ENCODE measurements around the gene MND1.
"Not testable (repeated sequence)": the region's sequence is repeated elsewhere in the genome, so short reads cannot be mapped to it uniquely, and the experiment has no call there.

The MND1 gene

GRCh38 chr4:153394945-153395344 is 50.5 kb downstream of the MND1 start:
- no peak overlapping the region for H3K27ac ChIP-seq
- no peak overlapping the region for H3K4me3 ChIP-seq

GRCh38 chr4:153398713-153399112 is 54.2 kb downstream of the MND1 start:
- no peak overlapping the region for H3K4me3 ChIP-seq
- H3K27ac ChIP-seq = no peak overlapping the region

GRCh38 chr4:153399358-153399757 is 54.9 kb downstream of the MND1 start:
- Histone ChIP-seq H3K4me3 (no peak overlapping the region), H3K27ac (no peak overlapping the region)

GRCh38 chr4:153401501-153401900 is 57.0 kb downstream of the MND1 start:
- no peak overlapping the region for H3K27ac ChIP-seq
- no peak overlapping the region for H3K4me3 ChIP-seq

- Histone ChIP-seq H3K4me3 (no peak overlapping the region), H3K27ac (no peak overlapping the region)
Measured at GRCh38 chr4:153402366-153402765, 57.9 kb downstream of the MND1 start.

- Histone ChIP-seq H3K27ac (no peak overlapping the region), H3K4me3 (no peak overlapping the region)
Measured at GRCh38 chr4:153403726-153404125, 59.2 kb downstream of the MND1 start.

- no peak overlapping the region for H3K27ac ChIP-seq
- no peak overlapping the region for H3K4me3 ChIP-seq
Measured at GRCh38 chr4:153407906-153408305, 63.4 kb downstream of the MND1 start.

GRCh38 chr4:153408932-153409331 is 64.4 kb downstream of the MND1 start:
- Histone ChIP-seq H3K4me3 (no peak overlapping the region), H3K27ac (no peak overlapping the region)

GRCh38 chr4:153409412-153409811 is 64.9 kb downstream of the MND1 start:
- peak overlapping the region in 2 of 21 experiments; percentile 64 to 67 for H3K27ac ChIP-seq
- H3K4me3 ChIP-seq = no peak overlapping the region

- Histone ChIP-seq H3K4me3 (no peak overlapping the region), H3K27ac (peak overlapping the region in 3 of 21 experiments; percentile 51 to 67 (median 64))
Measured at GRCh38 chr4:153409924-153410501, 65.5 kb downstream of the MND1 start.

GRCh38 chr4:153413842-153414241 is 69.4 kb downstream of the MND1 start:
- Histone ChIP-seq H3K27ac (no peak overlapping the region), H3K4me3 (no peak overlapping the region)

GRCh38 chr4:153416456-153416855 is 72.0 kb downstream of the MND1 start:
- H3K4me3 ChIP-seq, H3K27ac ChIP-seq: not testable (repeated sequence)

- Histone ChIP-seq H3K27ac (no peak overlapping the region), H3K4me3 (no peak overlapping the region)
Measured at GRCh38 chr4:153418121-153418520, 73.6 kb downstream of the MND1 start.

- Histone ChIP-seq H3K27ac (no peak overlapping the region), H3K4me3 (no peak overlapping the region)
Measured at GRCh38 chr4:153418558-153418957, 74.1 kb downstream of the MND1 start.

- Histone ChIP-seq H3K27ac (no peak overlapping the region), H3K4me3 (no peak overlapping the region)
Measured at GRCh38 chr4:153419029-153419428, 74.5 kb downstream of the MND1 start.

- H3K4me3 ChIP-seq = no peak overlapping the region
- no peak overlapping the region for H3K27ac ChIP-seq
Measured at GRCh38 chr4:153419673-153420278, 75.3 kb downstream of the MND1 start.

GRCh38 chr4:153420361-153420760 is 75.9 kb downstream of the MND1 start:
- Histone ChIP-seq H3K27ac (no peak overlapping the region), H3K4me3 (no peak overlapping the region)

GRCh38 chr4:153421941-153422340 is 77.5 kb downstream of the MND1 start:
- Histone ChIP-seq H3K4me3 (no peak overlapping the region), H3K27ac (no peak overlapping the region)

GRCh38 chr4:153426207-153426885 is 81.9 kb downstream of the MND1 start:
- Histone ChIP-seq H3K27ac (peak overlapping the region in 1 of 21 experiments; percentile 55), H3K4me3 (no peak overlapping the region)

GRCh38 chr4:153427363-153428071 is 83.0 kb downstream of the MND1 start:
- peak overlapping the region in 1 of 21 experiments; percentile 55 for H3K27ac ChIP-seq
- no peak overlapping the region for H3K4me3 ChIP-seq
